Hematopoietic multipotent progenitor cell treated with erythropoietin and hydrocortisone succinate and interleukin-3 and kit ligand, for 8 days (in vitro differentiated cells): ENCODE data around the gene SOBP.

Experiments
- DNase-seq: peaks from one replicate; pipeline ENCODE4 v3.0.0-alpha.2; 2015

SOBP gene

GRCh38 chr6:107554918-107555317, 65.0 kb downstream of the SOBP start:
- no peak for DNase-seq

- DNase-seq, result no peak
These were observed 65.5 kb downstream of the SOBP start for GRCh38 chr6:107555449-107555848.

- no peak for DNase-seq
These were observed 66.2 kb downstream of the SOBP start for GRCh38 chr6:107556082-107556481.

- no peak for DNase-seq
These were observed 67.8 kb downstream of the SOBP start for GRCh38 chr6:107557698-107558097.

GRCh38 chr6:107560657-107561056, 70.7 kb downstream of the SOBP start:
- no peak for DNase-seq

GRCh38 chr6:107561306-107561705, 71.4 kb downstream of the SOBP start:
- DNase-seq, result no peak

GRCh38 chr6:107563694-107564588, 74.0 kb downstream of the SOBP start:
- no peak for DNase-seq

GRCh38 chr6:107564589-107564951, 74.7 kb downstream of the SOBP start:
- no peak for DNase-seq

GRCh38 chr6:107565165-107565723, 75.3 kb downstream of the SOBP start:
- no peak for DNase-seq

- no peak for DNase-seq
These were observed 77.7 kb downstream of the SOBP start for GRCh38 chr6:107567643-107568042.

GRCh38 chr6:107569473-107569872, 79.6 kb downstream of the SOBP start:
- no peak for DNase-seq

GRCh38 chr6:107571354-107571753, 81.4 kb downstream of the SOBP start:
- no peak for DNase-seq

GRCh38 chr6:107572886-107573285, 83.0 kb downstream of the SOBP start:
- DNase-seq, result no peak

- no peak for DNase-seq
These were observed 84.9 kb downstream of the SOBP start for GRCh38 chr6:107574856-107575255.

GRCh38 chr6:107576852-107577251, 86.9 kb downstream of the SOBP start:
- no peak for DNase-seq

- DNase-seq, result no peak
These were observed 88.9 kb downstream of the SOBP start for GRCh38 chr6:107578642-107579341.

GRCh38 chr6:107579456-107580056, 89.6 kb downstream of the SOBP start:
- no peak for DNase-seq

- DNase-seq, result no peak
These were observed 92.2 kb downstream of the SOBP start for GRCh38 chr6:107582086-107582485.

- no peak for DNase-seq
These were observed 94.8 kb downstream of the SOBP start for GRCh38 chr6:107584726-107585125.

- DNase-seq, result no peak
These were observed 96.0 kb downstream of the SOBP start for GRCh38 chr6:107585815-107586435.

GRCh38 chr6:107587451-107587850, 97.5 kb downstream of the SOBP start:
- DNase-seq, result no peak

GRCh38 chr6:107589199-107589598, 99.3 kb downstream of the SOBP start:
- DNase-seq, result no peak

GRCh38 chr6:107589934-107590333, 100.0 kb downstream of the SOBP start:
- DNase-seq, result no peak
